ENCODE measurements around the gene KHNYN.
"Not testable (repeated sequence)": the region's sequence is repeated elsewhere in the genome, so short reads cannot be mapped to it uniquely, and the experiment has no call there.

- TF ChIP-seq, protein P1, sequence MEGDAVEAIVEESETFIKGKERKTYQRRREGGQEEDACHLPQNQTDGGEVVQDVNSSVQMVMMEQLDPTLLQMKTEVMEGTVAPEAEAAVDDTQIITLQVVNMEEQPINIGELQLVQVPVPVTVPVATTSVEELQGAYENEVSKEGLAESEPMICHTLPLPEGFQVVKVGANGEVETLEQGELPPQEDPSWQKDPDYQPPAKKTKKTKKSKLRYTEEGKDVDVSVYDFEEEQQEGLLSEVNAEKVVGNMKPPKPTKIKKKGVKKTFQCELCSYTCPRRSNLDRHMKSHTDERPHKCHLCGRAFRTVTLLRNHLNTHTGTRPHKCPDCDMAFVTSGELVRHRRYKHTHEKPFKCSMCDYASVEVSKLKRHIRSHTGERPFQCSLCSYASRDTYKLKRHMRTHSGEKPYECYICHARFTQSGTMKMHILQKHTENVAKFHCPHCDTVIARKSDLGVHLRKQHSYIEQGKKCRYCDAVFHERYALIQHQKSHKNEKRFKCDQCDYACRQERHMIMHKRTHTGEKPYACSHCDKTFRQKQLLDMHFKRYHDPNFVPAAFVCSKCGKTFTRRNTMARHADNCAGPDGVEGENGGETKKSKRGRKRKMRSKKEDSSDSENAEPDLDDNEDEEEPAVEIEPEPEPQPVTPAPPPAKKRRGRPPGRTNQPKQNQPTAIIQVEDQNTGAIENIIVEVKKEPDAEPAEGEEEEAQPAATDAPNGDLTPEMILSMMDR (IDR thresholded peaks at IDR 0.05): not testable (repeated sequence)
- TF ChIP-seq POLR2A (IDR thresholded peaks at IDR 0.05): not testable (repeated sequence)
These were observed 42.2 kb upstream of the KHNYN start for GRCh38 chr14:24387579-24387978.
